NCI-H1930 (cell line): ENCODE results near the gene ADAM15.

ENCODE experiments used
- DNase-seq, 2 experiments: peaks; one replicate each; lab custom pipeline; 2025; lab: John Stamatoyannopoulos, UW

The ADAM15 gene

DNA sequence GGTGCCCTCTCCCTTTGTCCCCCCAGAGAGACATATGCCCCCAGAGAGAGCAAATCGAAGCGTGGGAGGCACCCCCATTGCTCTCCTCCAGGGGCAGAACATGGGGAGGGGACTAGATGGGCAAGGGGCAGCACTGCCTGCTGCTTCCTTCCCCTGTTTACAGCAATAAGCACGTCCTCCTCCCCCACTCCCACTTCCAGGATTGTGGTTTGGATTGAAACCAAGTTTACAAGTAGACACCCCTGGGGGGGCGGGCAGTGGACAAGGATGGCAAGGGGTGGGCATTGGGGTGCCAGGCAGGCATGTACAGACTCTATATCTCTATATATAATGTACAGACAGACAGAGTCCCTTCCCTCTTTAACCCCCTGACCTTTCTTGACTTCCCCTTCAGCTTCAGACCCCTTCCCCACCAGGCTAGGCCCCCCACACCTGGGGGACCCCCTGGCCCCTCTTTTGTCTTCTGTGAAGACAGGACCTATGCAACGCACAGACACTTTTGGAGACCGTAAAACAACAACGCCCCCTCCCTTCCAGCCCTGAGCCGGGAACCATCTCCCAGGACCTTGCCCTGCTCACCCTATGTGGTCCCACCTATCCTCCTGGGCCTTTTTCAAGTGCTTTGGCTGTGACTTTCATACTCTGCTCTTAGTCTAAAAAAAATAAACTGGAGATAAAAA, 35.9 kb downstream of the ADAM15 start:
- no peak for DNase-seq

DNA sequence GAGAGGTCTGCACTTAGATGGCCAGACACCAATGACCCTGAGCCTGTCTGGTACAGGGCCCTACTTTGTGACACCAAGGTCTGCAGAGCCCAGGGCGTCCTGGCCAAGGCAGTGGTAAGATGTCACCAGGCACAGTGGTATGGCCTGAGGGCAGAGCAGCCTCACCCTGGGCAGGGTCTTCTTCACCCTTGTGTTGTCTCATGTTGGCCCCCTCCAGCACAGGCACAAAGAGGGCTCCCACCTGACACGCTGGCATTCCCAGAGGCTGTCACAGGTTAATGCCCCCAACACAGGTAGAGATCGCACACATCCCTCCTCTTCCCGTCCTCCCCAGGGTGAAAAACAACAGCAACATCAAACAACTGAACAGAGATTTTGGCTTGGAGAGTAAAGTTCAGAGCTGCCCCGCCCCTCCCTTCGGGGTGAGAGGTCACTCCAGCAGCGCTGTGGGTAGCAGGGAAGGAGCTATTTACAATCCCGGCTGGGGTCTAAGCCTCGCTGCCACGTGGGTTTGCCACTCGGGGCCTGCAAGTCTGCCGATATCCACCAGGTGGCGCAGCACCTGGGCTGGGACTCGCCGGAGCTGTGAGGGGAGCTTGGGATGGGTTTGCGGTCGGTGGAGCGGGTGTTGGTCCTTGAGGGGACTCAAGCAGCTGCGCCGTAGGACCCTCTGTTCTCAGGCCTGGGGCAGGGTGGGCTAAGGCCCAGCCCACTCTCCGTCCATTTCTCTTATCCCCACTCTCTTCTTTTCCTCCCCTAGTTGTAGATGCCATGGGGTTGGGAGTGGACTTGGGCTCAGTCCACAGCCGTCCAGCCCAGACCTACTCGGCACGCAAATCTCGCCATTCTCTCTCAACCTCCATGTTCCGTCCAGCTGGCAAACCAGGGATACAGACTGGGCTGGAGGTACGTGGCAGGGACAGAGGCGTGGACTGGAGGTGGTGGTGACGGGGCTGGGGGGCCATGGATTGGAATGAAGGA, 40.2 kb downstream of the ADAM15 start:
- peak; percentile 35 to 74 for DNase-seq

DNA sequence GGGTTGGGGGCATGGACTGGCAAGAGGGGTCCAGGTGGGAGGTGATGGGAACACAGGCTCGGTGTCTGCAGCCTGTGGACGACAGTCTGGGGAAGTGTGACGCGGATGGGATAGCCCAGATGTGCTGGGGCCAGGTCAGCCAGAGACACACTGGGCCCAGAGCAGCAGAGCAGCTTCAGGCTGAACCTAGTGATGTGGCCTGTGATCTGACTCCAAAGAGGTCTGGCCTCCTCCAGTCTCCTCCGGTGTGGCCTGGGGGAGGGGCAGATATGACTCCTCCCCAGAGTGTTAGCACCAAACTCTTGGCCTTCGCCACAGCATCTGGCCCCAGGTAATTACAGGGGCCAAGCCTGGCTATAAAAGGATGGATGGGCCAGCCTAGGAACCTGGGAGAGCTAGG, 41.0 kb downstream of the ADAM15 start:
- DNase-seq = no peak

DNA sequence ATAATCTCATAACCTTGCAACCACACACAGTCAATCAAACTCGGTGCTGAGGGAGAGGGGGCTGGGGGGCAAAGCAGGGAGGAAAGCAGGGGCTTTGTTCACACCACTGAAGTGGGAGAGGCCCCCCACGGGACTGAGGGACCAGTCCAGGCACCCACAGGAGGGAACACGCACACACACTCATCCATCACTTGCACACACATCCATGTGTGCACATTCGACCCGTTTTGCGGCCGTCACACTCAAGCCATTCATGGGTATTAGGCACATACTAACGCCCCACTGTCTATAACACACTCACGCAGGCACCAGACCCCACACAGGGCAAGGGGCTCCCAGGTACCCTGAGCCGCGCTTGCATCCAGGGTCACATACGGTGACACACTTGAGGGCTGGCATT, 41.5 kb downstream of the ADAM15 start:
- no peak for DNase-seq

DNA sequence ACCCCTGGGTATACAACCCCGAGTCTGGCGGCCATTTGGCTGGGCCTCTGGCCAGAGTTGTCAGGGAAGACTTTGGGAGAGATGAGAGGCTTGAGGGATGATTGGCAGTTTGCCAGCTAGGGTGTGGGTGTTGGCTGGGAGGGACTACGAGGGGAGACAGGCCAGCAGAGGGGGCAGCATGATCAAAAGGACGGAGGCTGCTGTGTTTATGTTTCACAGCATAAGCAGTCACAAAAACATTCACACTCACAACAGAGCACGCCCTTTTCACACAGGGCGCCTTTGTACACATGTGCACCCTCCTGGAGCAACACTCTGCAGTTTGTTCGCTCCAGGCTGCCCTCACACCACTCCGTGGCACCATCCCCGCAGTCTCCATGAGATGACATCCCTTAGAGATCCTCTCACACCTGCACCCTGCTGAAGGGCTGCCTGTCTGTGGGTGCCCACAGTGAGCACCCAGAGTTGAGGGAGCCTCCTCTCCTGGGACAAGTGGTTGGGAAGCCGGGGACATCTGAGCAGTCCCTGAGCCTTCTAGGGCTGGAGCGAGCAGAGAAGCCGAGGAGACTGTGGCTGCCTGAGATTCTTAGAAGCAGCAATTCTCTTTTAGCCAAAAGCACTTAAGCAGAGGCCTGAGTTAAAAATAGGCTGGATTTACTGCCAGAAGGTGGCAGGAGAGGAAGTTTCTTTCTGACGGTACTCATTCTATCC, 43.0 kb downstream of the ADAM15 start:
- DNase-seq = peak in 1 of 2 experiments; percentile 23

DNA sequence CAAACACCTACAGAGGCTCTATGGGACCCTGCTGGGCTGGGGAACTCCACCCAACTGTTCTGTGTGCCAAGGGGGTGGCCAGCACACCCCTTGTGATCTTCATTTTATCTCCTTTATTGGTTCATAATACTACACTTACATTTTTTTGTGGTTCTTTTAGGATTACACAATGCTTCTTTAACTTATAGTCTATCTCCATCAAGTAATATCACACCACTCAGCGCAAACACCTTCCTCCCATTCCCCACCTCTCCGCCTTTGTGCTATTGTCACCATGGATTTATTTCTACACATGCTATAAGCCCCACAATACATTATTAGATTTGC, 43.5 kb downstream of the ADAM15 start:
- no peak for DNase-seq

DNA sequence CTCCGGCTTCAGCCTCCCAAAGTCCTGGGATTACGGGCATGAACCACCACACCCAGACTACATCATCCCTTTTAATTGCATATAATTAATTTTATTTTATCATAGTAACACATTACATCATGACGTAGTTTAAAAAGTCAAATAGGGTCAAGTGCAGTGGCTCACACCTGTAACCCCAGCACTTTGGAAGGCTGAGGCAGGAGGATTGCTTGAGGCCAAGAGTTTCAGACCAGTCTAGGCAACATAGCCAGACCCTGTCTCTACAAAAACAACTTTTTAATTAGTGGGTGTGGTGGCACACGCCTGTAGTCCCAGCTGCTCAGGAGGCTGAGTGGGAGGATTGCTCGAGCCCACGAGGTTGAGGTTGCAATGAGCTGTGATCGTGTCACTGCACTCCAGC, 48.2 kb downstream of the ADAM15 start:
- DNase-seq = no peak

DNA sequence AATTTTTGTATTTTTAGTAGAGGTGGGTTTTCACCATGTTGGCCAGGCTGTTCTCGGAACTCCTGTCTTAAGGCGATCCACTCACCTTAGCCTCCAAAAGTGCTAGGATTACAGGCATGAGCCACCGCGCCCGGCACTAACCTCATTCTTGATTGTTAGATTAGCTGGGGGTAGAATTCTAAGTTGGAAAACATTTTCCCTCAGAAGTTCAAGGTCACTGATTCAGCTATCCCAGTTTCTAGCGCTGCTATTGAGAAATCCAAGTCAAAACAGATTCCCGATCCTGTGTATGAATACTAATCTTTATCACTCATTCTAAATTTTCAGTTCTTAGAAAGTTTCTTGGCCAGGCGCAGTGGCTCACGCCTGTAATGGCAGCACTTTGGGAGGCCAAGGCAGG, 52.2 kb downstream of the ADAM15 start:
- DNase-seq = no peak

DNA sequence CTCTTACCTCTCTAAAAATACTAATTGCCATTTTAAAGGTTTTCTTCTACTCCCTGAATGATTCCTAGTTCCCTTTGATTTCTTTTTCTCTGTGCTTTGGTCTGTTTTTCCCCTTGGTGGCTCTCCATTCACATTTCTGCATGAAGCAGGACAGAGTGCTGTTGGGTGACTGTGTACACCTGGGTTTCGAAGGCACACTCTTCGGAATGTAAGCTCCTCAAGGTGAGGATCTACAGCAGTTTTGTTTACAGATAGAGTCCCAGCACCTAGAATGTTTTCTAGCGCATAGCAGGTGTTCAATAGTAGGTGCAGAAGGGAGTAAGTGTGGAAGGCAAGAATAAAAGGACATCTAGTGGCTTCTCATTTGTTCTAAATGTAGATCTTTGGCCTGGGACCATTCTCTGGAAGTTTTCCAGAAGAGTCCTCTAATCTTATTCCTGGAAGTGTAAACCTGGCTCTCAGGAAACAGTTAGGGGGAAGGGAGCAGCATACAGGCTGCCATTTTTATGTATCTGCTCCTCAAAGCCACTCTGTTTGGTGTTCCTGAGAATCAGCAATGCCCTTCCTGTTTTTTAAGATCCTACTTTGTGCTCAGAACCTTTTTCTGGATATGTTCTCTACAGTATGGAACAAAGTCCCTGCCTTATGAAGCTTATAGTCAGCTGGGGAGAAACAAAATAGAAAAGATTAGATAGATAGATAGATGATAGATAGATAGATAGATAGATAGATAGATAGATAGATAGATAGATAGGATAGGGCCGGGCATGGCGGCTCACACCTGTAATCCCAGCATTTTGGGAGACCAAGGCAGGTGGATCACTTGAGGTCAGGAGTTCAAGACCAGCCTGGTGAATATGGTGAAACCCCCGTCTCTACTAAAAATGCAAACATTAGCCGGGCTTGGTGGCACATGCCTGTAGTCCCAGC, 53.8 kb downstream of the ADAM15 start:
- no peak for DNase-seq

DNA sequence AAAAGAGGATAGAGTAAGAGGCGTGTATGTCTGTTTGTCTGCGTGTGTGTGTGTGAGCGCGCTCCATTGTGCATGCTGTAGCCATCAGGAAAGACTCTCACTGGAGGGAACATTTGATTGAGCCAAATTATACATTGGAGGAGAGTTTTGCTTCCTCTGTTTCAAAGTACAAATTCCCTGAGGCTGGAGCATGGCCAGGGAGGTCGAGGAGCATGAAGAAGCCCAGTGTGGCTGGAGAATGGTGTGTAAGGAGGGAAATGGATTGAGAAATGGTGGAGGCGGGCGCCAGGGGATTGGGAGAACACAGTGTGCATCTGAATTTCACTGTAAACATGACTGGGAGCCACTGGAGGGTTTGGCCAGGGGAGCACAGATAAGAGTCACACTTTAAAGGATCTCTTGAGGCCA, 54.5 kb downstream of the ADAM15 start:
- no peak for DNase-seq

DNA sequence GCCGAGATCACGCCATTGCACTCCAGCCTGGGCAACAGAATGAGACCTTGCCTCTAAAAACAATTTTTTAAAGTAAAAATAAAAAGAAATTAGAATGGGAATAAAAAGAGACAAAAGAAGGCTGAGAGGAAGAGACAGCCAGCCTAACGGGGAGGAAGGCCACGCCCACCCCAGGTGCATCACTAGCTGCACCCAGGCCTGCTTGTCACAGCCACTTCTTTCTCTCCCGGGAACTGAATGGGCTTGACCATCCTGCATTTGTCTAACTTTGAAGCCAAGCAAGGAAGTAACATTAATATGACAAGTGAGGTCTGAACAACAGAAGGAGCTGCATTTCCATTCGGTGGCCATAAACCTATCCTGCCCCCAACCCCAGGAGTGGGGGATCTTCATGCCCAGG, 55.7 kb downstream of the ADAM15 start:
- no peak for DNase-seq

DNA sequence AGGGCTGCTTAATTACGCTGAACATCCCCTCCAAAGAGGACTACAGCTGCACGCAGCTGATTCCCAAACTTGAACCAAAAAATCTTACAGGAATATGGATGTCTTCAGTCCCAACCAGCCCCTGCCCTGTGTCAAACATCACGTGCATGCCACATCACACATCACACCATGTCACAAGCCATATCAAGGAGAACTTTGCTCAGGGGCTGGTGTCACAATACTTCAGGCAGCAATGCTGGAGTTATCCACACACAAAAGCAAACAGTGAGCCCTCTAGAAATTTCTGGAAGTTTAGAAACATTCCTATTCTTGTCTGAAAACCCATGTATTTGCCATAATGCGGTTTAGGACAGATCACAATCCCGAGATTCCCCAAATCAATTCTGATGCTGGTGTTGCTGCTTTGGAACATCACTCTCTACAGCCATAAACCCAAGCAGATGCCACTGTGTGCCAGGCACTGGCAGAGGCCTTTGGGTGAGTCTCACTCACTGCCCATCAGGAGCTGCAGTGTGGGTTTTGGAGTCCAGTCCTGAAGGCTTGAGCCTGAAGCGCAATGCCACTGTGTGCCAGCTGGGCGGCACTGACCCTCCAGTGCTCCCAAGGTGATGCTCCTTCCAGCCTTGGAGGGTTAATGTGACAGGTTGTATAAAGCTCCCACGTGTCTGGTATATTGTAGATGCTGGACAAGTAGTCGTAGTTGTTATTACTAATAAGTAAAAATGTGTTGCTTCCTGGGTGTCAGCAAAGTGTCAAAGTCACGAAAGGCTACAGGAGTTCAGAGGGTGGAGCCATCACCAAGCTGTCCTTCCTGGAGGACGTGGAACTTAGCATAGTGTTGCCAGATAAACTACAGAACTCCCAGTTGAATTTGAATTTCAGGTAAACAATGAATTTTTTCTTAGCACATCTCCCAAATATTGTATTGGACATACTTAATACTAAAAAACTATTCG, 56.5 kb downstream of the ADAM15 start:
- no peak for DNase-seq

DNA sequence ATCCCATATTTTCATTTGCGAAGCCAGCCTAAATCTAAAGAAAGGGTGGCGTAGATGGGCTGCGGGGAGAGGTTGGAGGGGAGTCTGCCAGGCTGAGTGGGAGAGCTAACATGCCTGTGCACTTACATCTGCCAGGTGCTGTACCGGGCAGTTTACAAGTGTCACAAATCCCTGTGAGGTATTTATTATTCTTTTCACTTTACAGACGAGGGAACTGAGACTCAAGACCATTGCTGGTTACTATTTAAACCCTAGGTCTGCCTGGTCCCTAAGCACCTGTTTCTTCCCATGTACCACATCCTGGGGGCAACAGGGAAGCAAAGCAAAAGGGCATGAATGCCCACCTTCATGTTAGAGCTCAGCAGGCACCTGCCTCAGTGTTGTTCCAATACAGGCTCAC, 57.2 kb downstream of the ADAM15 start:
- no peak for DNase-seq

DNA sequence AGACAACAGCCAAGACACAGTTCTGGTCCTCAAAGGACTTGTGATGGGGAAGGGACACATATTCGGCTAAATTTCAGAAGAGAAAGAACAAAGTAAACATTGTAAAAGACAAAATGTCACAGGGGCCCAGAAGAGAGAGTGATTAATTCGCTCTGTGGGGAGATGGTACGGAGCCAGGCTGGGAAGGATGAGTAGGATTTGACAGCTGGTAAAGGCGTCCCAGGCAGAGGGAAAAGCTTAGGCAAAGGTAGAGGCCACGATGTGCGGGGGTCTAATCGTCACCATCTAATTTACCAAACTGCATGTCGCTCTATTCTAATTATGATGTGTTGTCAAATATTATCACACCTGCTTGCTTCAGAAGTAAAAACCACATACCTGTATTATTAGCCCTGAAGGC, 59.3 kb downstream of the ADAM15 start:
- no peak for DNase-seq

DNA sequence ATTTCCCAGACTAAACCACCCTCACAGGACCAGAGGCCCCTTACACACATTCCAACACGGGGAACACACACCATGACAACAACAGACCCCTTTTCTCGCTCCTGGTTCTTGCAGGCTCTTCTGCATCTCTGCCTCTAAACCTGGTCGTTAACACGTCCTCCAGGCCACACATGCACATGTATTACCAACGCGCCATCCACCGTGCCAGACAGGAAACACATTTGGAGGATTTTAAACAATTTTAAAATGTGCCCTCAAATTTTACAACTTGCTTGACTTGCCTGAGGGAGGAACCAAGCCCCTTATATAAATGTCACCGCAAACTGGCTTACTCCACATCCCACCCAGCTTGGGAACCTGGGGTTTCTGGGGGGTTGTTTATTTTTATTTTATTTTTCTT, 59.7 kb downstream of the ADAM15 start:
- no peak for DNase-seq
